K562 (cell line): Measurements from ENCODE around the gene CLHC1. TPM values are rescaled to one million over a fixed set of nuclear protein-coding genes. Genes with fewer than 3 reads are reported as not detected.
"Not testable (repeated sequence)": the region's sequence is repeated elsewhere in the genome, so short reads cannot be mapped to it uniquely, and the experiment has no call there.

Experiments
- ATAC-seq: fragments of 200-7000 bp; cut with Tn5 transposase; 3 replicates; pipeline ENCODE4 v1.9.1; 2020; ENCODE audit warnings: moderate library complexity
- BruUV-seq: library from RNA; stranded (reverse); fragments of 400-500 nt; replicated peaks from 2 replicates; lab custom pipeline; 2021; lab: Mats Ljungman, UMichigan
- CTCF ChIA-PET: fragments of 300-600 bp; formaldehyde crosslinking; extraction: SDS; loops from one replicate; lab custom pipeline; 2021; ENCODE audit warnings: low intra/inter-chr PET ratio; lab: Yijun Ruan, JAX
- POLR2A ChIA-PET: fragments of 300-600, 350-650 bp; sonication (Branson Sonifier 250); formaldehyde crosslinking; extraction: SDS; loops from one replicate; lab custom pipeline; 2021; ENCODE audit warnings: antibody characterized with exemption, inconsistent platforms; lab: Yijun Ruan, JAX
- DNase-seq, 4 experiments: peaks; one replicate each; pipeline versions ENCODE4 v3.0.0 to v3.0.0-alpha.2; 2011 to 2018; ENCODE audit warnings: low spot score in 3 of 4, mixed read lengths in 3 of 4; ENCODE audit errors: extremely low read depth in 1 of 4
- FAIRE-seq: peaks from 2 replicates; lab custom pipeline; 2011; peaks lifted over from hg19 to GRCh38; lab: Jason Lieb, UNC
- H2AFZ ChIP-seq: 2 replicates; pipeline ENCODE4 v1.6.0; 2011; ENCODE audit warnings: low read depth, low read length, control low read depth, inconsistent platforms
- H3K27ac ChIP-seq: fragments of 200-600 bp; 3 replicates; pipeline ENCODE4 v1.8.0; 2011; ENCODE audit warnings: low read depth, mild to moderate bottlenecking, control low read depth, inconsistent platforms, low read length, moderate library complexity, mixed read lengths; ENCODE audit errors: extremely low read depth
- H3K27me3 ChIP-seq, 2 experiments: fragments of 300-600 bp in 1 of 2; 2 replicates in 1 of 2; 3 replicates in 1 of 2; pipeline versions ENCODE4 v1.6.0 to v1.8.0; 2011; ENCODE audit warnings: inconsistent platforms in 2 of 2, low read length in 2 of 2, mild to moderate bottlenecking in 1 of 2, mixed read lengths in 1 of 2, moderate library complexity in 1 of 2; ENCODE audit not compliant: control insufficient read depth in 2 of 2, insufficient read depth in 2 of 2
- H3K36me3 ChIP-seq: fragments of 300-600 bp; 3 replicates; pipeline ENCODE4 v1.8.0; 2011; ENCODE audit warnings: mild to moderate bottlenecking, low read length, inconsistent platforms; ENCODE audit not compliant: control insufficient read depth, insufficient read depth
- H3K4me1 ChIP-seq, 2 experiments: fragments of 200-600 bp in 1 of 2; replicated peaks in 1 of 2; 2 replicates in 1 of 2; 3 replicates in 1 of 2; pipeline versions ENCODE4 v1.5.1 to v1.8.0; 2011; ENCODE audit warnings: inconsistent platforms in 2 of 2, low read length in 2 of 2, mild to moderate bottlenecking in 1 of 2, mixed read lengths in 1 of 2, moderate library complexity in 1 of 2; ENCODE audit not compliant: control insufficient read depth in 2 of 2, insufficient read depth in 2 of 2
- H3K4me2 ChIP-seq: 2 replicates; pipeline ENCODE4 v1.6.1; 2011; ENCODE audit warnings: low read length, control low read depth, inconsistent platforms, mixed read lengths; ENCODE audit not compliant: insufficient read depth
- H3K4me3 ChIP-seq: fragments of 200-600 bp; sonication (generic), shearing (Covaris generic); 2 replicates; pipeline ENCODE4 v1.5.1; 2016; ENCODE audit warnings: control low read depth, inconsistent platforms
- H3K79me2 ChIP-seq: fragments of 200-600 bp; 3 replicates; pipeline ENCODE4 v1.8.0; 2011; ENCODE audit warnings: low read length, inconsistent platforms; ENCODE audit not compliant: control insufficient read depth, insufficient read depth
- H3K9ac ChIP-seq, 2 experiments: 2 replicates each; pipeline versions ENCODE4 v1.6.0 to v1.6.1; 2011; ENCODE audit warnings: low read depth in 2 of 2, low read length in 2 of 2, control low read depth in 1 of 2, inconsistent platforms in 1 of 2, mild to moderate bottlenecking in 1 of 2, mixed read lengths in 1 of 2; ENCODE audit not compliant: insufficient read depth in 1 of 2
- H3K9me1 ChIP-seq: one replicate; pipeline ENCODE4 v1.6.0; 2011; ENCODE audit warnings: inconsistent platforms, mild to moderate bottlenecking, low read length, moderate library complexity; ENCODE audit not compliant: control insufficient read depth, insufficient read depth
- H3K9me3 ChIP-seq: replicated peaks from 2 replicates; pipeline ENCODE4 v1.5.1; 2011; ENCODE audit warnings: low read depth, low read length, inconsistent platforms; ENCODE audit not compliant: control insufficient read depth, insufficient read depth
- H4K20me1 ChIP-seq: replicated peaks from 2 replicates; pipeline ENCODE4 v1.6.1; 2011; ENCODE audit warnings: low read length, inconsistent platforms, mixed read lengths; ENCODE audit not compliant: control insufficient read depth, insufficient read depth
- CBFA2T2 ChIP-seq: fragments of 450-650 bp; conservative IDR thresholded peaks from 2 replicates; pipeline ENCODE4 v1.6.1; 2017; ENCODE audit warnings: mild to moderate bottlenecking
- CBFA2T3 ChIP-seq: fragments of 450-650 bp; IDR thresholded peaks from 2 replicates; pipeline ENCODE4 v1.6.1; 2017
- CXXC5 ChIP-seq: fragments of 250-450 bp; sonication (Bioruptor Pico); IDR thresholded peaks from 2 replicates; pipeline ENCODE4 v1.8.0; 2022; ENCODE audit warnings: inconsistent platforms, mild to moderate bottlenecking, moderate library complexity
- PTRF ChIP-seq: fragments of 450-650 bp; IDR thresholded peaks from 2 replicates; pipeline ENCODE4 v1.6.1; 2016; ENCODE audit warnings: mild to moderate bottlenecking, missing genetic modification characterization, missing compliant biosample characterization
- PYGO2 ChIP-seq: fragments of 450-650 bp; IDR thresholded peaks from 2 replicates; pipeline ENCODE4 v1.6.1; 2016; ENCODE audit warnings: mild to moderate bottlenecking, missing genetic modification characterization, moderate library complexity, missing compliant biosample characterization
- SMAD4 ChIP-seq: fragments of 250-450 bp; sonication (Bioruptor Pico); conservative IDR thresholded peaks from 2 replicates; pipeline ENCODE4 v1.8.0; 2021; ENCODE audit warnings: inconsistent platforms, mild to moderate bottlenecking, moderate library complexity
- TEAD1 ChIP-seq, 2 experiments: fragments of 450-650 bp in 1 of 2; sonication (generic) in 1 of 2; formaldehyde crosslinking; IDR thresholded peaks; 2 replicates each; pipeline versions ENCODE4 v1.4.0 to v1.8.0; 2020 to 2022; ENCODE audit warnings: mild to moderate bottlenecking in 2 of 2, missing genetic modification reagents in 1 of 2
- ZNF583 ChIP-seq: fragments of 250-450 bp; sonication (Bioruptor Pico); IDR thresholded peaks from 2 replicates; pipeline ENCODE4 v1.4.0; 2020
- WGBS: fragments of 100-300 bp; shearing (Covaris generic); methylation state at CpG from one replicate; pipeline ENCODE4 v1.1.6; 2016; ENCODE audit warnings: low coverage, mixed read lengths; ENCODE audit not compliant: insufficient coverage; ENCODE audit errors: missing lambda C conversion rate; 5-methylcytosine and 5-hydroxymethylcytosine counted together
- in situ Hi-C: fragments of 300-500 bp; cut with MboI; formaldehyde crosslinking; loops from 4 replicates; pipeline ENCODE4 v1.15.0; 2018; ENCODE audit warnings: inconsistent platforms, mixed read lengths
- intact Hi-C: fragments of 100-400 bp; cut with micrococcal nuclease; formaldehyde crosslinking; loops from 2 replicates; pipeline ENCODE4 v1.14.2; 2022
- polyA plus RNA-seq, 8 experiments: library from polyadenylated mRNA; depleted of rRNA in 4 of 8; stranded (reverse) in 5 of 8; unstranded in 3 of 8; fragments of >200 nt; fragmentation: Nextera tagmentation in 2 of 8; fragmentation: Illumina TruSeq in 1 of 8; extraction: Ambion mirVana in 2 of 8; extraction: Trizol in 1 of 8; gene quantifications; 2 replicates each; pipeline versions ENCODE4 v1.2.1 to v1.2.3, GENCODE V29; 2011 to 2014; ENCODE audit warnings: inconsistent platforms in 1 of 8, missing spikeins in 1 of 8
- total RNA-seq, 7 experiments: library from RNA; depleted of rRNA in 6 of 7; stranded (reverse); fragments of >200 nt in 6 of 7; fragmentation: Illumina TruSeq in 2 of 7; extraction: Trizol in 2 of 7; gene quantifications; 2 replicates each; pipeline versions ENCODE4 v1.2.1 to v1.2.3, GENCODE V29; 2011 to 2021; ENCODE audit warnings: low replicate concordance in 1 of 7
- TF ChIP-seq, protein P1 (sequence below): fragments of 450-650 bp; IDR thresholded peaks from 2 replicates; pipeline ENCODE4 v1.6.1; 2016; ENCODE audit warnings: mild to moderate bottlenecking, moderate library complexity
- TF ChIP-seq, protein P2 (sequence below): fragments of 450-650 bp; conservative IDR thresholded peaks from 2 replicates; pipeline ENCODE4 v1.6.1; 2016; ENCODE audit warnings: missing genetic modification characterization, low read depth, mild to moderate bottlenecking, missing compliant biosample characterization, moderate library complexity

The CLHC1 gene
- total and polyA plus RNA-seq, 9 of the 15 experiments (the other 6 are each of a cell fraction or from before 2014, with no cell fraction given), result 3.7 to 14.3 (median 8.6) TPM

DNA sequence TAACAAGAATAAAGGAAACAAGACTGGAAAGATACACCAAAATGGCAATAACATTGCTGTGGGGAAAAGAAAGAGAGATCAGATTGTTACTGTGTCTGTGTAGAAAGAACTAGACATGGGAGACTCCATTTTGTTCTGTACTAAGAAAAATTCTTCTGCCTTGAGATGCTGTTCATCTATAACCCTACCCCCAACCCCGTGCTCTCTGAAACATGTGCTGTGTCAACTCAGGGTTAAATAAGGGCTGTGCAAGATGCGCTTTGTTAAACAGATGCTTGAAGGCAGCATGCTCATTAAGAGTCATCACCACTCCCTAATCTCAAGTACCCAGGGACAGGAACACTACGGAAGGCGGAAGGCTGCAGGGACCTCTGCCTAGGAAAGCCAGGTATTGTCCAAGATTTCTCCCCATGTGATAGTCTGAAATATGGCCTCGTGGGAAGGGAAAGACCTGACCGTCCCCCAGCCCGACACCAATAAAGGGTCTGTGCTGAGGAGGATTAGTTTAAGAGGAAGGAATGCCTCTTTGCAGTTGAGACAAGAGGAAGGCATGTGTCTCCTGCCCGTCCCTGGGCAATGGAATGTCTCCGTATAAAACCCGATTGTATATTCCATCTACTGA is 47.2 kb upstream of the CLHC1 start:
- Histone ChIP-seq H3K9ac (peak overlapping the region; percentile 21 to 53; a peak in 2 of 4 replicates), H2AFZ (peak overlapping the region; percentile 86), H3K79me2 (peaks cover 28% of the 10 kb centered on the region), H3K4me2 (peak overlapping the region; percentile 40)
- H3K4me1 ChIP-seq, H3K4me3 ChIP-seq, intact Hi-C loops, H3K36me3 ChIP-seq, H4K20me1 ChIP-seq, FAIRE-seq, POLR2A ChIA-PET, CTCF ChIA-PET, H3K9me1 ChIP-seq, ATAC-seq, H3K9me3 ChIP-seq, BruUV-seq, H3K27ac ChIP-seq, H3K27me3 ChIP-seq, in situ Hi-C loops: not testable (repeated sequence)
- peak in 1 of 4 experiments; percentile 34 for DNase-seq
- 43% methylated on average over 8 of the region's 10 CpGs for WGBS
- TF ChIP-seq TEAD1 (CRISPR knock-in tag; IDR thresholded peaks at IDR 0.05), result peak in 1 of 2 experiments; percentile 35; a peak in 1 of 4 replicates
- peak; percentile 82; the same call in 1 of the 2 replicates for TF ChIP-seq ZNF583 (CRISPR knock-in tag)
- TF ChIP-seq, protein P1, sequence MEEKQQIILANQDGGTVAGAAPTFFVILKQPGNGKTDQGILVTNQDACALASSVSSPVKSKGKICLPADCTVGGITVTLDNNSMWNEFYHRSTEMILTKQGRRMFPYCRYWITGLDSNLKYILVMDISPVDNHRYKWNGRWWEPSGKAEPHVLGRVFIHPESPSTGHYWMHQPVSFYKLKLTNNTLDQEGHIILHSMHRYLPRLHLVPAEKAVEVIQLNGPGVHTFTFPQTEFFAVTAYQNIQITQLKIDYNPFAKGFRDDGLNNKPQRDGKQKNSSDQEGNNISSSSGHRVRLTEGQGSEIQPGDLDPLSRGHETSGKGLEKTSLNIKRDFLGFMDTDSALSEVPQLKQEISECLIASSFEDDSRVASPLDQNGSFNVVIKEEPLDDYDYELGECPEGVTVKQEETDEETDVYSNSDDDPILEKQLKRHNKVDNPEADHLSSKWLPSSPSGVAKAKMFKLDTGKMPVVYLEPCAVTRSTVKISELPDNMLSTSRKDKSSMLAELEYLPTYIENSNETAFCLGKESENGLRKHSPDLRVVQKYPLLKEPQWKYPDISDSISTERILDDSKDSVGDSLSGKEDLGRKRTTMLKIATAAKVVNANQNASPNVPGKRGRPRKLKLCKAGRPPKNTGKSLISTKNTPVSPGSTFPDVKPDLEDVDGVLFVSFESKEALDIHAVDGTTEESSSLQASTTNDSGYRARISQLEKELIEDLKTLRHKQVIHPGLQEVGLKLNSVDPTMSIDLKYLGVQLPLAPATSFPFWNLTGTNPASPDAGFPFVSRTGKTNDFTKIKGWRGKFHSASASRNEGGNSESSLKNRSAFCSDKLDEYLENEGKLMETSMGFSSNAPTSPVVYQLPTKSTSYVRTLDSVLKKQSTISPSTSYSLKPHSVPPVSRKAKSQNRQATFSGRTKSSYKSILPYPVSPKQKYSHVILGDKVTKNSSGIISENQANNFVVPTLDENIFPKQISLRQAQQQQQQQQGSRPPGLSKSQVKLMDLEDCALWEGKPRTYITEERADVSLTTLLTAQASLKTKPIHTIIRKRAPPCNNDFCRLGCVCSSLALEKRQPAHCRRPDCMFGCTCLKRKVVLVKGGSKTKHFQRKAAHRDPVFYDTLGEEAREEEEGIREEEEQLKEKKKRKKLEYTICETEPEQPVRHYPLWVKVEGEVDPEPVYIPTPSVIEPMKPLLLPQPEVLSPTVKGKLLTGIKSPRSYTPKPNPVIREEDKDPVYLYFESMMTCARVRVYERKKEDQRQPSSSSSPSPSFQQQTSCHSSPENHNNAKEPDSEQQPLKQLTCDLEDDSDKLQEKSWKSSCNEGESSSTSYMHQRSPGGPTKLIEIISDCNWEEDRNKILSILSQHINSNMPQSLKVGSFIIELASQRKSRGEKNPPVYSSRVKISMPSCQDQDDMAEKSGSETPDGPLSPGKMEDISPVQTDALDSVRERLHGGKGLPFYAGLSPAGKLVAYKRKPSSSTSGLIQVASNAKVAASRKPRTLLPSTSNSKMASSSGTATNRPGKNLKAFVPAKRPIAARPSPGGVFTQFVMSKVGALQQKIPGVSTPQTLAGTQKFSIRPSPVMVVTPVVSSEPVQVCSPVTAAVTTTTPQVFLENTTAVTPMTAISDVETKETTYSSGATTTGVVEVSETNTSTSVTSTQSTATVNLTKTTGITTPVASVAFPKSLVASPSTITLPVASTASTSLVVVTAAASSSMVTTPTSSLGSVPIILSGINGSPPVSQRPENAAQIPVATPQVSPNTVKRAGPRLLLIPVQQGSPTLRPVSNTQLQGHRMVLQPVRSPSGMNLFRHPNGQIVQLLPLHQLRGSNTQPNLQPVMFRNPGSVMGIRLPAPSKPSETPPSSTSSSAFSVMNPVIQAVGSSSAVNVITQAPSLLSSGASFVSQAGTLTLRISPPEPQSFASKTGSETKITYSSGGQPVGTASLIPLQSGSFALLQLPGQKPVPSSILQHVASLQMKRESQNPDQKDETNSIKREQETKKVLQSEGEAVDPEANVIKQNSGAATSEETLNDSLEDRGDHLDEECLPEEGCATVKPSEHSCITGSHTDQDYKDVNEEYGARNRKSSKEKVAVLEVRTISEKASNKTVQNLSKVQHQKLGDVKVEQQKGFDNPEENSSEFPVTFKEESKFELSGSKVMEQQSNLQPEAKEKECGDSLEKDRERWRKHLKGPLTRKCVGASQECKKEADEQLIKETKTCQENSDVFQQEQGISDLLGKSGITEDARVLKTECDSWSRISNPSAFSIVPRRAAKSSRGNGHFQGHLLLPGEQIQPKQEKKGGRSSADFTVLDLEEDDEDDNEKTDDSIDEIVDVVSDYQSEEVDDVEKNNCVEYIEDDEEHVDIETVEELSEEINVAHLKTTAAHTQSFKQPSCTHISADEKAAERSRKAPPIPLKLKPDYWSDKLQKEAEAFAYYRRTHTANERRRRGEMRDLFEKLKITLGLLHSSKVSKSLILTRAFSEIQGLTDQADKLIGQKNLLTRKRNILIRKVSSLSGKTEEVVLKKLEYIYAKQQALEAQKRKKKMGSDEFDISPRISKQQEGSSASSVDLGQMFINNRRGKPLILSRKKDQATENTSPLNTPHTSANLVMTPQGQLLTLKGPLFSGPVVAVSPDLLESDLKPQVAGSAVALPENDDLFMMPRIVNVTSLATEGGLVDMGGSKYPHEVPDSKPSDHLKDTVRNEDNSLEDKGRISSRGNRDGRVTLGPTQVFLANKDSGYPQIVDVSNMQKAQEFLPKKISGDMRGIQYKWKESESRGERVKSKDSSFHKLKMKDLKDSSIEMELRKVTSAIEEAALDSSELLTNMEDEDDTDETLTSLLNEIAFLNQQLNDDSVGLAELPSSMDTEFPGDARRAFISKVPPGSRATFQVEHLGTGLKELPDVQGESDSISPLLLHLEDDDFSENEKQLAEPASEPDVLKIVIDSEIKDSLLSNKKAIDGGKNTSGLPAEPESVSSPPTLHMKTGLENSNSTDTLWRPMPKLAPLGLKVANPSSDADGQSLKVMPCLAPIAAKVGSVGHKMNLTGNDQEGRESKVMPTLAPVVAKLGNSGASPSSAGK, result peak; percentile 44; the same call in 1 of the 2 replicates
- peak; percentile 51; the same call in 1 of the 2 replicates for TF ChIP-seq CXXC5 (CRISPR knock-in tag)
- 0 out of 2 replicates have a peak, but pooled peaks have one; percentile 20 for TF ChIP-seq CBFA2T2
- TF ChIP-seq PTRF (tag), result peak; percentile 87
- TF ChIP-seq, protein P2, sequence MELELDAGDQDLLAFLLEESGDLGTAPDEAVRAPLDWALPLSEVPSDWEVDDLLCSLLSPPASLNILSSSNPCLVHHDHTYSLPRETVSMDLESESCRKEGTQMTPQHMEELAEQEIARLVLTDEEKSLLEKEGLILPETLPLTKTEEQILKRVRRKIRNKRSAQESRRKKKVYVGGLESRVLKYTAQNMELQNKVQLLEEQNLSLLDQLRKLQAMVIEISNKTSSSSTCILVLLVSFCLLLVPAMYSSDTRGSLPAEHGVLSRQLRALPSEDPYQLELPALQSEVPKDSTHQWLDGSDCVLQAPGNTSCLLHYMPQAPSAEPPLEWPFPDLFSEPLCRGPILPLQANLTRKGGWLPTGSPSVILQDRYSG, result peak; percentile 88; the same call in 1 of the 2 replicates
- TF ChIP-seq CBFA2T3, result 0 out of 2 replicates have a peak, but pooled peaks have one; percentile 32
- TF ChIP-seq SMAD4 (CRISPR knock-in tag), result peak; percentile 83
- peak; percentile 62; the same call in 1 of the 2 replicates for TF ChIP-seq PYGO2
